Measurements from ENCODE around the gene PITHD1.
A peak's percentile ranks its signal among the peaks of the same experiment; 100 is the strongest.
"Not testable (repeated sequence)": the region's sequence is repeated elsewhere in the genome, so short reads cannot be mapped to it uniquely, and the experiment has no call there.

PITHD1 gene

DNA sequence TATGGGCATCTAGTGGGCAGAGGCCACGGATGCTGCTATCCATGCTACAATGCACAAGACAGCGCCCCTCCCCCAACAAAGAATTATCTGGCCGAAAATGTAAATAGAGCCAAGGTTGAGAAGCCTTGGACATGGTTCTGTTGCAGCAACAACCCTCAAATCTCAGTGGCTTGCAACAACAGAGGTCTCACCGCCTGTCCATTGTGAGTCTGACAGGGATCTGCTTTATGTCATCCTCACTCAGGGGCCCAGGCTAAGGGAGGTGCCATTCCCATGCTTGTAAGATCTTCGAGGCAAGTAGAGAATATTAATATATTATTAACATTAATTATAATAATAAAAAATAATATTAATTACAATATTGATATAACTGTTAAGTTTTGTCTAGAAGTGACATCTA is 9.5 kb upstream of the PITHD1 start:
- DNase-seq: no peak
- in situ Hi-C loops (cut with HindIII; ENCODE audit: low pct_ligation_motif_present, low pct_unique_long_range_greater_than_20kb, low sequenced_read_pairs): no loop called here

DNA sequence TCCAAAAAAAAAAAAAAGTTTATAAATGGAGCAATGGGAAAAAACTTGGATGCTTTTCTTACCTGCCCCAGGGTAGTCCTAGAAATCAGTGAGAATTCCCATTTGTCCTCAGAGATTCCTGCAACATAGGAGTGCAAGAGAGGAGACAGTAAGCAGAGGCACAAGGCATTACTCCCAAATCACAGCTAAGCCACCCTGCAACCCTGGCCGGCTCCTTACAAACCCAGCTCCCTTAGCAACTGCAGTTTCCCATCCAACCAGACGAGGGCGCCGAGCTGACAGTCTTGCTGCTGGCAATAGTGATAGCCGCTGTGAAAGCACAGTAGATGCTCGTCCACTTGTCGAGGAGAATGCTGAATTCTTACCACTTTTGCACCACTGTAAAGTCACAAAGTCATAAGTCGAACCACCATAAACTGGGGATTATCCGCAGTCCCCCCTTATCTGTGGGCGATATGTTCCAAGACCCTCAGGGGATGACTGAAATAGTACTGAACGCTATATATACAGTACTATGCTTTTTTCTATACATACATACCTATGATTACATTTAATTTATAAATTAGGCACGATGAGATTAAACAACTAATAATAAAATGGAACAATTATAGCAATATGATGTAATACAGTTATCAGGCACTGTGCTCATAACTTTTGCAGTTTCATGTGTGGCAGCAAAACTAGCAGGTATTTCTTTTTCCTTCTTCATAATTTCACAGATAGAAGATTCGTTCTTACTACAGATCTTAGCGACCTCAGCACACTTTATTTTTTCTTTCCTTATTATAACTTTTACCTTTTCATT is 6.0 kb upstream of the PITHD1 start:
- DNase-seq: peak; percentile 76
- in situ Hi-C loops (cut with HindIII; ENCODE audit: low pct_ligation_motif_present, low pct_unique_long_range_greater_than_20kb, low sequenced_read_pairs): no loop called here

DNA sequence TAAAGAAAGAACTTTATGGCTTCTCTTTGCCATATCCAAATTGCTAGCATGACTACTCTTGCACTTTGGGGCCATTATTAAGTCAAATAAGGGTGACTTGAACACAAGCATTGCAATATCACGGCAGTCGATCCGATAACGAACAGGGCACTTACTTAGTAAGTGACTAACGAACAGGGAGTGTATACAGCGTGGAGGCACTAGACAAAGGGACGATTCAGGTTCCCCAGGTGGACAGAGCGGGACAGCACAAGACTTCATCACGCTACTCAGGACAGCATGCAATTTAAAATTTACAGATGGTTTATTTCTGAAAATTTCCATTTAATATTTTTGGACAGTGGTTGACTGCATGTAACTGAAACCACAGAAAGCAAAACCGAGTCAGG is 5.4 kb upstream of the PITHD1 start:
- DNase-seq: no peak
- in situ Hi-C loops (cut with HindIII; ENCODE audit: low pct_ligation_motif_present, low pct_unique_long_range_greater_than_20kb, low sequenced_read_pairs): no loop called here

DNA sequence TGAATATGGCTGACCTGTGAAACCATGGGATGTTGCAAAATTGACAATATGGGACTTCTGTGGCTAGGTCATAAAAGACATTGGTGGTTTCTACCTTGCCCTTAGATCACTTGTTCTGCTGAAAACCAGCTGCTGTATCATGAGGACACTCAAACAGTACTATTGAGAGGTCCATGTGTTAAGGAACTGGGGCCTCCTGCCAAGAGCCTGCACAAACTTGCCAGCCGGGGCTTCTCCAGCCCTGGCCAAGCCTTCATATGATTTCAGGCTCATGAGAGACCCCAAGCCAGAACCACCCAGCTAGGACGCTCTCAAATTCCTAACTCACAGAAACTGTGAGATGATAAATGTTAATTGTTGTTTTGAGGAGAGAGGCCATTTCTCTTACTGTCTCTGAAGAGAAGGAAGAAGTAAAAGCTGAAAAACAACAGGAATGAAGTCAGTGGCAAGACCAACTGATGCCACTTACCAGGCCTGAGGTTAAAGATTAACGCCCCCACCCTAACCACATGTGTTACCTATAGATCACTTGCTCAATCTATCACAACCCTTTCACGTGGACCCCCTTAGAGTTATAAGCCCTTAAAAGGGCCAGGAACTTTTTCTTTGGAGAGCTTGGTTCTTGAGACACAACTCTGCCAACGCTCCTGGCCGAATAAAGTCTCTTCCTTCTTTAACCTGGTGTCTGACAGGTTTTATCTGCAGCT is 3.9 kb upstream of the PITHD1 start:
- in situ Hi-C loops (cut with HindIII; ENCODE audit: low pct_ligation_motif_present, low pct_unique_long_range_greater_than_20kb, low sequenced_read_pairs): no loop called here
- no peak for DNase-seq

DNA sequence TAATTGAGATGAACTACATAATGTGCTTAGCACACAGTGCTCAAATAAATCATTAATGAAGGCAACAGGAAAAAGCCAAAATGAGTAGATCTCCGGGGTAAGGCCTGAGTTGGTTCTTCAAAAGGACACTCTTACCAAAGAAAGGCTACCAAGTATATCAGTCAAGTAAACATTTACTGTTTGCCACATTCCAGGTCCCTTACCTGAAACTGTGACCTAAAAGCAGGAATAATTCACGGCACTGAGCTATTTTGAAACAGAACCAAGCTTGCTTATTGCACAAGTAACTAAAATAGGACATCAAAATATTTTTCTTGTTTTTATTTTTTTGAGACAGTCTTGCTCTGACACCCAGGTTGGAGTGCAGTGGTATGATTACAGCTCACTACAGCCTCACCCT is 2.0 kb upstream of the PITHD1 start:
- in situ Hi-C loops (cut with HindIII; ENCODE audit: low pct_ligation_motif_present, low pct_unique_long_range_greater_than_20kb, low sequenced_read_pairs): no loop called here
- no peak for DNase-seq

DNA sequence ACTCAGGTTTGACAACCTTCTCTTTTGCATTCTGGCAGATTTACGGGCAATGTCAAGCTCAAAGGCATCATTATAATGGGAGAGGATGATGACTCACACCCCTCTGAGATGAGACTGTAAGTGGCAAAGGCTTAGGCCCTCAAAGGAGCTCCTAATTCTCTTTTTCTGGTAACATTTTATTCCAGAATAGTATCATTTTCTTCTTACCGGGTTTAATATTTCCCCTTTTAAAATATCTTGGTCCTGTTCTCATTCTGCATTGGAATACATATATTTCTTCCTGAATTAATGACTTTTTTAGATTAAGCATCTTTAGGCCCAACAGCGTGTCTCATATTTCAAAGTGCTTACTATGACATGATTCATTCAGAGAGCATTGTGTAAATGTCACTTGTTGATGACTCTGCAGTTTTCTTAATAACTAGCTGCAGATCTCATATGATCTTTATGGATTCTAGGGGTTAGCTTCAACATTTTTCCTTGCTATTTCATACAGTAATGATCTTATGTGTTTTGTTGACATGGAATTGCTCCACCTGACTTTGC is 1.7 kb downstream of the PITHD1 start:
- in situ Hi-C loops (cut with HindIII; ENCODE audit: low pct_ligation_motif_present, low pct_unique_long_range_greater_than_20kb, low sequenced_read_pairs): no loop called here
- DNase-seq: peak; percentile 19

DNA sequence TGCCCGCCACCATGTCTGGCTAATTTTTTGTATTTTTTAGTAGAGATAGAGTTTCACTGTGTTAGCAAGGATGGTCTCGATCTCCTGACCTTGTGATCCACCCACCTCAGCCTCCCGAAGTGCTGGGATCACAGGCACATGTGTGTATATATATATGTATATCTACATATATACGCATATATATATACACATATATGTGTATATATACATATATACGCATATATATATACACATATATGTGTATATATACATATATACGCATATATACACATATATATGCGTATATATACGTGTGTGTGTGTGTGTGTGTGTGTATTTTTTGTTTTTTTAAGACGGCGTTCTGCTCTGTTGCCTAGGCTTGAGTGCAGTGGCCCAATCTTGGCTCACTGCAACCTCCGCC is 4.9 kb downstream of the PITHD1 start:
- in situ Hi-C loops (cut with HindIII; ENCODE audit: low pct_ligation_motif_present, low pct_unique_long_range_greater_than_20kb, low sequenced_read_pairs); DNase-seq: not testable (repeated sequence)

DNA sequence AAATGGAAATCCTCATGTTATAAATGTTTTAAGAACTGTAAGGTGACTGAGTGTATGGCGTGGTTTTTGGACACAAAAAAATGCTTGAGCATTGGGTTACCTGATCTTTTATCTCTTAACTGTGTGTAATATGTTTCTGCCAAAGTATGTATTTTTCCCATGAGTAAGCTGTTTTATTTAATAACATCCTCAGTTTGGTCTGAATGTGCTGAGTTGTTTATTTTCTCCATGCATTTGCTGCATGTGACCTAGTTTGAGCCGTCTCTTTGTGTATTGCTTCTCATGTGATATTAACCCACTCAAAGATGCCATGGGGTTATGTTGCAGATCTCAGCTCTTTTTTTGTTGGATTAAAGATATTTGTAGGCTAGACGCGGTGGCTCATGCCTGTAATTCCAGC is 6.6 kb downstream of the PITHD1 start:
- in situ Hi-C loops (cut with HindIII; ENCODE audit: low pct_ligation_motif_present, low pct_unique_long_range_greater_than_20kb, low sequenced_read_pairs): no loop called here
- DNase-seq: no peak

DNA sequence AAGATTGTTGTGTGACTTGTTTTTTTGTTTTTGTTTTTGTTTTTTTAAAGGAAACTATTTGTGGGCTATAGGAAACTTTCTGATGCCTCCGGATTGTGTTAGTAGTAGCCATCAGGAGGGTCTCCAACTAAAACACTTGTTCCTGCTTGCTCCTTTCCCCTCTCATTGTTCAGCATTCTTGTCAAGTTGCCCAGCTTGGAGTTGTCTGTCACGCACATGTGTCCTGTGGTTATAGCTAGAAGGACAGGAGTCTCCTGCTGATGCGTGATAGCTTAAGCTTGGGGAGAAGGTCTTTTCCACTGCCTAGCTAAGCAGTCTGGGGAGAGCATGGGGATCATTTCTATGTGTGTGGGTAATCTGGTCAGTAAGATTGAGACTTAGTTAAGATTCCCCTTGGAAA is 9.5 kb downstream of the PITHD1 start:
- in situ Hi-C loops (cut with HindIII; ENCODE audit: low pct_ligation_motif_present, low pct_unique_long_range_greater_than_20kb, low sequenced_read_pairs): no loop called here

DNA sequence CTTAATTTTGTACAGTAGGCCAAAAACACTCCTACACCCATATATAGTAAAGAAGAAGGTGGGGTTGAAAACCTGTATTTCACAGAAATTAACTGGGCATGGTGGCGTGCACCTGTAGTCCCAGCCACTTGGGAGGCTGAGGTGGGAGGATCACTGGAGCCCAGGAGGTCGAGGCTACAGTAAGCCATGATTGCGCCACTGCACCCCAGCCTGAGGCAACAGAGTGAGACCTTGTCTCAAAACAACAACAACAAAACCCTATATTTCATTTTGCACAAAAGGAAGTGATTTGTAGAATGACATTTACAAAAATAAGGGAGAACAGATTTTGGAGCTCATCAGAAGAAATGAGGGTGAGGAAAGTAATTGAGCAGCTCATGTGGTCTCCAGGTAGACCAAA is 10.5 kb downstream of the PITHD1 start:
- in situ Hi-C loops (cut with HindIII; ENCODE audit: low pct_ligation_motif_present, low pct_unique_long_range_greater_than_20kb, low sequenced_read_pairs): no loop called here
- DNase-seq: no peak

More for the DNA sequence above, 9.5 kb downstream of the PITHD1 start:
- DNase-seq: no peak

DNA sequence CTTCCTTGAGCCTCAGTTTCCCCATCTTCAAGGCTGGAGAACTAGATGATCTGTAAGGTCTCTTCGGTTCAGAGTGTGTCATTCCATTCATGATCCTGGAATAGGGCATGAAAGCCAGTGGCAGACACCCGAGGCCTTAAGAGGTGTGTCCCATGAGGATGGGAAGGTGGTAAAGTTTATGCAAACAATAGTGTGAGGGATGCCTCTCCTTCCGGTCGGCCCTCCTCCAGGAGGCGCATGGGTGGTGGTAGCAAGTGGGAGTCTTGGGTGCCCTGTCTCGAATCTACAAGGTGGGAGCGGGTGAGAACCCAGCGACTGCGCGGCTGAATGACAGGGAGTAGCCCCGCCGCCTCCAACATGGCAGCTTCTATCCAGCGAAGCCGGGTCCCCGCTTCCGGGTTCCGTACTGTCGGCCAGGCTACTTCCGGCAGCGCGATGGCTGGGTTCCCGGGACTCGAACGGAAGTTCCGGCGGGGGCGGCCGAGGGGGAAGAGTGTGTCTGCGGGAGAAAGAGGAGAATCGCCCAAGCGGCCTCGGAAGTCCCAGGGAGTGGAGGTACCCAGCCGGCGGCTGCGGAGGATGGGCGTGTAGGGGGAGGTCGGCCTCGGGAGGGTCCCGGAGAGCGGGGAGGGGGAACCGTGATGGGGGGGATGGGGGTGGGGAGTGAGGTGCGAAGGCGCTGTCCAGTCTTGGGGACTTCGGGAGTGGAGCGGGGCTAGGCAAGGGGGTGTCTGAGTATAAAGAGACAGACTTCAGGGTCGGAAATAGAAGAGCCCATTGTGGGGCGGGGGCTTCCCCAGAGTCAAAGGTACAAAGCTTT is 12.7 kb downstream of the PITHD1 start, which contains the start of gene LYPLA2:
TSS of gene LYPLA2 (plus strand) at position 450 of the 820 bp plus-strand sequence. CDS start 1,538 bp downstream, outside the sequence.
- peak; percentile 89 for DNase-seq
- in situ Hi-C loops (cut with HindIII; ENCODE audit: low pct_ligation_motif_present, low pct_unique_long_range_greater_than_20kb, low sequenced_read_pairs): no loop called here

DNA sequence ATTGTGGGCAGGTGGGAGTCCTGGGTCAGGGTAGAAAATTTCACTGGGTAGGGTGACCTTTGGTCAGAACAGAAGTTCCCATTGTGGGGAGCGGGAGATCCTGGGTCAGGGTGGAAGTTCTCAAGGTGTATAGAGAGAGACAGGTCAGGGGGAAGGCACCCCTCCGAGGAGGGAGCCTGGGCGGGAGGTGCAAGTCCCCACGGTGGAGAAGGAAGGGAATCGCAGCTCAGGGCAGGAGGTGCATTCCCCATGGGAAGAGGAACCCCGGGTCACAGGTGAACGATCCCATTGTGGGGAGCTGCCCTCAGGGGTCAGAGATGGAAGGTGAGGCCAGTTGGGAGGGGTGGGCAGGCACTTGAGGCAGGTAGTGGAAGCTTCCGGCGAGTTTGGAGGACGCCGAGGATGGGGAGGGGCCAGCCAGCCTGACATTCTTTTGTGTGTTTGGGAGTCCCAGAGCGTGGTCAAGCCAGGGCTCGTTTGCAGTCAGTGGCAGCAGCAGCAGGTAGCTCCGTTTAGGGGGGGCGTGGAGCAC is 13.4 kb downstream of the PITHD1 start:
- peak; percentile 20 for DNase-seq
- in situ Hi-C loops (cut with HindIII; ENCODE audit: low pct_ligation_motif_present, low pct_unique_long_range_greater_than_20kb, low sequenced_read_pairs): no loop called here

DNA sequence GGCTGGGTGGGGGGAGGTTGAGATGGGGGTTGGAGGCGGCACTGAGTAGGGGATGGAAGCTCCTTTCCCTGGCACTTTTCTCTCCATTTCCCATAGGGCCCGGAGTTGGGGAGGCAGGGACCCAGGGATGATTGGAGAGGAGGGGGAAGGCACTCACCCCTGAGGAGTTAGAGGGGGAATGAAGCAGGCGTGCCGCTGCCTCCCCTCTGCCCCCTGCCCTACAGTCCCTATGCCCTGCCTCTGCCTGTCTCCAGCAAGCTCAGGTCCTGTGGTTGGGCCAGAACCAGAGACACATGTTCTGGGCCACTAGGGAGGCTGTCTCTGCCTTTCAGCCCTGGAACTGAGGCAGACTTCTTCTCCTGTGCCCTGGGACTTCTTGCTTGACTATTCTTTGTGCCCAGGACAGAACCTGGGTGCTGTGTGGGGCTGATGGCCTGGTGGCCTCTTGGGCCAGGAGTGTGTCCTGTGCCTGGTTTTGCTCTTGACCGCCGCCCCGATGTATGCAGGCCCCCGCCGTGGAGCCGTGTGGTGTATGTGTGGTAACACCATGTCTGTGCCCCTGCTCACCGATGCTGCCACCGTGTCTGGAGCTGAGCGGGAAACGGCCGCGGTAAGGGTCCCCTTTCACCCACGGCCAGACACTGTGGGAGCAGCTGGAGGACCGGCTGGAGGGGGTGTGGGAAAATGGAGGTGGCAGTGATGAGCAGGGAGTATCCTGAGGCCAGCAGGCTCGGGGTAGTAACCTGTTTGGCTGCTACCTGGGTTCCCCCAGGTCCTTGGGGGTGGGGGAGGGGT is 14.1 kb downstream of the PITHD1 start:
- no peak for DNase-seq
- in situ Hi-C loops (cut with HindIII; ENCODE audit: low pct_ligation_motif_present, low pct_unique_long_range_greater_than_20kb, low sequenced_read_pairs): no loop called here

DNA sequence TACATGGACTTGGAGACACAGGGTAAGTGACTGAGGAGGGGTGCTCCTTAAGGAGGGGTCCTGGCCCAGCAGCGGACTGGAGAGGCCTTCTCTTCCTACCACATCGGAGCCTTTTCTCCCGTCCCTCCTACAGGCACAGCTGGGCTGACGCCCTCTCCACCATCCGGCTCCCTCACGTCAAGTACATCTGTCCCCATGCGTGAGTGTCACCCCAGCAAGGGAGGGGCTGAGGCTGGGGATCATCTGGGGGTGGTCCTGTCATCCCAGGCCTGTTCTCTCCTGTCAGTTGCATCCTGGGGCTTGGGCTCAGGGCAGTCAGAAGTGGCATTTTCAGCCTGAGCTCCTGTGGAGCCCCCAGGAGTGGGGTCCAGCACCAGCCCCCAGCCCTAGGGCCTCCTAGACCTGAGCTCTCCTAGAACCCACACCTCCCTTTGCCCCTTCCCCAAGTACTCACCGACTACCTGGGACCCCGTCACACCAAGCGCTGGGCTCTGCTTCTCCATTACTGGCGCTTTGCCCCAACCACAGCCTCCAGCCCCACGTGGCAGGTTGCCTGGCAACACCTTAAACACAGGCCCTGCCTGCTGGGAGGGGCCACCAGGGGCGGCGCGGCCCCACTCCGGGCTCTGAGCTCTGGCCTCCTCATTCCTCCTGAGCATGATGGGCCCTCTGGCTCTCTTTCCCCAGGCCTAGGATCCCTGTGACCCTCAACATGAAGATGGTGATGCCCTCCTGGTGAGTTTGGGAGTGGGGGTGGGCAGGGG is 15.0 kb downstream of the PITHD1 start:
- DNase-seq: no peak
- in situ Hi-C loops (cut with HindIII; ENCODE audit: low pct_ligation_motif_present, low pct_unique_long_range_greater_than_20kb, low sequenced_read_pairs): no loop called here

DNA sequence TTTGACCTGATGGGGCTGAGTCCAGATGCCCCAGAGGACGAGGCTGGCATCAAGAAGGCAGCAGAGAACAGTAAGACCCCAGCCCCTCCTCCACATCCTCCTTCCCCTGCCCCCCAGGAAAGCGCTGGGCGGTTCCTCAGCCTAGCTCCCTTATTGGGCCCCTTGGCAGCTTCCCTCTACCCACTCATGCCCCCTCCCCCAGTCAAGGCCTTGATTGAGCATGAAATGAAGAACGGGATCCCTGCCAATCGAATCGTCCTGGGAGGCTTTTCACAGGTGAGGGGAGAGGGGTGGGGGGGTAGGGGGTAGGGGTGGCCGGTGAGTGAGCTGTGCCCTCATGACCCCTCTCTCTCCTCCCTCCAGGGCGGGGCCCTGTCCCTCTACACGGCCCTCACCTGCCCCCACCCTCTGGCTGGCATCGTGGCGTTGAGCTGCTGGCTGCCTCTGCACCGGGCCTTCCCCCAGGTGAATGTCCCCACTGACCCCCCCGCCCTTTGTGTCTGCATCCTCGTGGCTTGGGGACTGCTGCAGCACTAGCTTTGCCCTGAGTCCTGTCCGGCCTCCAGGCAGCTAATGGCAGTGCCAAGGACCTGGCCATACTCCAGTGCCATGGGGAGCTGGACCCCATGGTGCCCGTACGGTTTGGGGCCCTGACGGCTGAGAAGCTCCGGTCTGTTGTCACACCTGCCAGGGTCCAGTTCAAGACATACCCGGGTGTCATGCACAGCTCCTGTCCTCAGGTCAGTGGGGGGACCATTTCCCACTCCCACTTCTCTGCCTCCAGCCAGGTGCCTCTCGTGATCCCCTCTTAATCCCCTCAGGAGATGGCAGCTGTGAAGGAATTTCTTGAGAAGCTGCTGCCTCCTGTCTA is 15.9 kb downstream of the PITHD1 start:
- in situ Hi-C loops (cut with HindIII; ENCODE audit: low pct_ligation_motif_present, low pct_unique_long_range_greater_than_20kb, low sequenced_read_pairs): no loop called here
- DNase-seq: no peak

DNA sequence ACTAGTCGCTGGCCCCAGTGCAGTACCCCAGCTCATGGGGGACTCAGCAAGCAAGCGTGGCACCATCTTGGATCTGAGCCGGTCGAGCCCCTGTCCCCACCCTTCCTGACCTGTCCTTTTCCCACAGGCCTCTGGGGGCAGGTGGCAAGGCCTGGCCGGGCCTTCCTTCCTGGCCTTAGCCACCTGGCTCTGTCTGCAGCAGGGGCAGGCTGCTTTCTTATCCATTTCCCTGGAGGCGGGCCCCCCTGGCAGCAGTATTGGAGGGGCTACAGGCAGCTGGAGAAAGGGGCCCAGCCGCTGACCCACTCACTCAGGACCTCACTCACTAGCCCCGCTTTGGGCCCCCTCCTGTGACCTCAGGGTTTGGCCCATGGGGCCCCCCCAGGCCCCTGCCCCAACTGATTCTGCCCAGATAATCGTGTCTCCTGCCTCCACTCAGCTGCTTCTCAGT is 16.5 kb downstream of the PITHD1 start:
- in situ Hi-C loops (cut with HindIII; ENCODE audit: low pct_ligation_motif_present, low pct_unique_long_range_greater_than_20kb, low sequenced_read_pairs); DNase-seq: not testable (repeated sequence)
